ENCODE data around the gene ADORA1.

The ADORA1 gene

GRCh38 chr1:203196371-203196770 is 68.8 kb downstream of the ADORA1 start:
- no peak for DNase-seq

GRCh38 chr1:203197625-203198024 is 70.1 kb downstream of the ADORA1 start:
- no peak for DNase-seq

DNA sequence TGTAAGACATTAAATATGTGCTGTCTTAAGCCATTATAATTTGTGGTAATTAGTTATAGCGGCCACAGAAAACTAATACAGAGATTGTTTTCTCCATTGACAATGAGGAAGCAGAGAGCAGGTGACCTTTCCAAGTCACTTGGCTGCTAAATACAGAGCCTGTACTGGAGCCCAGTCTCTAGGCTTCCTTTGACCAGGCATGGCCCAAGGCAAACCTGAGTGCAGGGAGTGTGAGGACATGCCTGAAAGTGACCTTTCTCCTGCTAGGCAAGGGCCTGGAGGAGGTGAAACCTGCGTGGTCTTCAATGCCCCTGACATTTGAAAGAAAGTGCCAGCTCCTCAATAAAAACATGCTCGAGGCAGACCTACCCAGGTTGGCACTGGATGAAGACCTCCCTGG is 71.5 kb downstream of the ADORA1 start:
- DNase-seq, result no peak

DNA sequence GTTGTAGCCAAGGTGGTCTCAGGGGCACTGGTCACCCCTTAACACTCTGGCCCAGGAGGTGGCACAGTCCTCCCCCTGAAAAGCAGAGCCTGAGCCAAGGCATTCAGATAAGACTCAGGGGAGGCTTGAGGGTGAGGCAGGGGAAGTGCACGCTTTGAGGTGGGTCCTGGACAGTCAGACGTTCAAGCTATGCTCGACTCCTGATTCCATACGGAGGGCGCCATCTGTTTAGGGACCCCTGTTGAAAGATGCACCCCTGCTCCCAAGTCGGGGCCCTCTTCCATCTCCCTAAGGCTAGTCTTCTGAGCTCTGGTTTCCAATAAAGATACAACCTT is 71.9 kb downstream of the ADORA1 start:
- DNase-seq, result no peak

DNA sequence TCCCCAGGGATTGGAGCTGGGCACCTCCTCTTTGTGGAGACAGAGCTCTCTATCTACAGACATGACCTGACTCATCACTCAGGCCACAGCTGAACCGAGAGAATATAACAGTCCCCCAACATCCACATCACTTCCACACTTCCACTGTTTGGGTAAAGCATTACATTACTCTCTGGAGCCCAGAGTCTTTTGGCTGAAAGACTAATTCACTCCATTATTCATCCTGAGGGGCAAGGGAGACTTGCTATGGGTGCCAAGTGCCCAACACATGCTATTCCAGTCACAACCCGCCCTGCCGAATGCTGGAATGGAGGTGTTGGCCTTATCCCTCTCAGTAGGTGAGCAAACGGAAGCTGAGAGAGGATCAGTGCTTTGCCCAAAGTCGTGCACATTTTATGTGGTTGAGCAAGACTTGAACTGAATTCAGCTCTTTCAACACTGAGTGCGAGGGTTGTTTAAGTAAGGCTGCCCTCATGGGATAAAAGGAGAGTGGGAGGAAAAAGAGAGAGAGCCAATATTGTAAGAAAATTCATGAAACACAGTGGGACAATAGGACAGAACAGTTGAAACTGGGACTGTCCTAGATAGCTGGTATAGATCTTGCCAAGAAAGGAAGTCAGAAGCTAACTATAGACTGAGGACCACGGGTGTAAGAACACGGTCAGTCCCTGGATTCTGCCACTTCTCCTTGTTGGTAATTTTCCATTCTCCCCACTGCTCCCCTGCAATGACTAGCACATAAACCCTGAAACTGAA is 72.5 kb downstream of the ADORA1 start:
- no peak for DNase-seq

GRCh38 chr1:203200916-203201315 is 73.4 kb downstream of the ADORA1 start:
- DNase-seq, result no peak

GRCh38 chr1:203201516-203202205 is 74.1 kb downstream of the ADORA1 start:
- no peak for DNase-seq

GRCh38 chr1:203202431-203203245 is 75.1 kb downstream of the ADORA1 start:
- DNase-seq, result no peak

- DNase-seq, result no peak
Observed at GRCh38 chr1:203204756-203205155, 77.2 kb downstream of the ADORA1 start.

DNA sequence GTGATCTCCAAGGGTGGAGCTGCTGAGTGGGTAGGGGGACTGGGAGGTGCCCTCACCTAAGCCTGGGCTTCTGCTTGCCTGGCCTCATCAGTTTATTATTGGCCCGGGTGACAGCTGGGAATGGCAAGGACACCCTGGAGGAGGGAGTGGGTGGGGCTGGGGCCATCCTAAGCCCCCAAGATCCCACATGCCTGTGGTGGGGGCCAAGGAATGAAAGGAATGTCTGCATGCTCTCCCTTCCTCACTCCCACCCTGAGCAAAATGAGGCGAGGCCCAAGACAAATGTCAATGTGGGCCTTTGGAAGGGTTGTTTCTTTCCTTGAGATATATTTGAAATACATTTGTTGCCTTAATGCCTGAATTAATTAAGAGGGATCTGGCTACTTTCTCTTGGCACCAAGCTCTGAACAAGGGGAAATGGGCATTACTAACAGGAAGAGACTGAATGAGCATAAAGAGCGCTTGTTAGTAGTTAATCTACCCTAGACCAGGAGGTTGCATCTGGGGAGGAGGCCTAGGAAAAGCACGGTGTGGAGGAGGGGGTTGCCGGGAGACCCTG is 78.7 kb downstream of the ADORA1 start:
- no peak for DNase-seq

DNA sequence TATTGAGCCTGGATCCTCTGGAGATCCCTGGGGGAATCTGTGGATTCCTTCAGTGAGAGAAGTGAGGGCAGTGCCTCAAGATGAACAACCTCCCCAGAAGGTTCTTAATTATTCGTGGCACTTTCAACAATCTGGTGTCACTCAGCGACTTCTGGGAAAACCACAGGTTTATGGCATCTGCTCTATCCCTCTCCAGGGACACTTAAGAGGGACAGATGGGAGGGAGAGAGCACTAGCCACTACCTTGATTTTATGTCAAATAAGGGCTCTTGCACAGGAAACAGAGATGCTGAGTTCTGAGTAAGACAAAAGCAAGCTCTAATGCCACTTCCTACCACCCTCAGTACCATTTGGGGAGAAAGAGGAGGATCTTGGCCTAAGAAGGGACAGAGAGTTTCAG is 80.2 kb downstream of the ADORA1 start:
- no peak for DNase-seq

DNA sequence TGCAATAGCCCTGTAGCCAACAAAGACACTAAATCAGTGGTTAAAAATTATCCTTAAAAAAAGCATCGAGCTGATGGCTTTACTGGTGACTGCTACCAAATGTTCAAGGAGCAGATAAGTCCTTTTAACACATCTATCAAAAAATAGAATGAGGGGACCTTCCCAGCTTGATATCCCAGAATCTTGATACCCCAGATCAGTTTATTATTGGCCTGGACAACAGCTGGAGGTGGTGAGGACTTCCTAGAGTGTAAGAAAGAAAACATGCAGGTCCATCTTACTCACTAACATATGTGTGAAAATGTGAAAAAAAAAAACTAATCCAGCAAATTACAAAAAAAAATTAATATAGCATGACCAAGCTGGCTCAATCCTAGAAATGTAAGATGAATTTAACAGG is 80.7 kb downstream of the ADORA1 start:
- DNase-seq, result no peak

- no peak for DNase-seq
Observed at GRCh38 chr1:203210350-203210749, 82.8 kb downstream of the ADORA1 start.

- no peak for DNase-seq
Observed at GRCh38 chr1:203210988-203211387, 83.5 kb downstream of the ADORA1 start.

GRCh38 chr1:203211812-203212211 is 84.3 kb downstream of the ADORA1 start:
- DNase-seq, result no peak

DNA sequence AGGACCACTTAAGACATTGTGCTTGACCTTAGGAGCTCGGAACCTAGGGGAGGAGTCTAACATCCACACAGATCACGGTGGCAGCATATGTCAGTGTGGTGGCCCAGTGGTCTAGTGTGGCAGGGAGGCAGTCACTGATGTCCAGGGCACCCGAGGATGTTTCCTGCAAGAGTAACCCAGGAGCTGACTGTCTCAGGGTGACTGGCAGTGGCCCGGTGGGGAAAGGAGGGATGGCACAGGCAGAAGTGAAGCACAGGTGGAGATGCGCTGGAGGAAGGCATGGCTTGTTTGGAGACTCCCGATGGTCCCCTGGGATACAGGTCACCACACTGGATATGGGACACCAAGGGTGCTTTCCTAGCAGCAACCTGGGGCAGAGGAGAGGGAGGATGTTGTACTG is 85.6 kb downstream of the ADORA1 start:
- no peak for DNase-seq

GRCh38 chr1:203214871-203215270 is 87.3 kb downstream of the ADORA1 start:
- no peak for DNase-seq

- DNase-seq, result no peak
Observed at GRCh38 chr1:203215573-203215972, 88.0 kb downstream of the ADORA1 start.

GRCh38 chr1:203216274-203217138 is 89.0 kb downstream of the ADORA1 start:
- DNase-seq, result peak; percentile 55

Measured in NCI-H1105 (cell line).